Islet of Langerhans (tissue), 1 donor: ENCODE data around the gene MTG1.

Source experiments
- FAIRE-seq: peaks from one replicate; lab custom pipeline; 2011; peaks lifted over from hg19 to GRCh38; lab: Jason Lieb, UNC

MTG1 gene

GRCh38 chr10:133394064-133394663, at the start of gene MTG1:
TSS of gene MTG1 (plus strand) at chr10:133394157. CDS start at chr10:133394221, 64 bp downstream.
- no peak for FAIRE-seq

GRCh38 chr10:133344236-133344635, 49.7 kb upstream of the MTG1 start:
- no peak for FAIRE-seq

GRCh38 chr10:133346413-133346812, 47.5 kb upstream of the MTG1 start:
- FAIRE-seq = no peak

GRCh38 chr10:133347710-133348517, 46.0 kb upstream of the MTG1 start:
- FAIRE-seq = no peak

DNA sequence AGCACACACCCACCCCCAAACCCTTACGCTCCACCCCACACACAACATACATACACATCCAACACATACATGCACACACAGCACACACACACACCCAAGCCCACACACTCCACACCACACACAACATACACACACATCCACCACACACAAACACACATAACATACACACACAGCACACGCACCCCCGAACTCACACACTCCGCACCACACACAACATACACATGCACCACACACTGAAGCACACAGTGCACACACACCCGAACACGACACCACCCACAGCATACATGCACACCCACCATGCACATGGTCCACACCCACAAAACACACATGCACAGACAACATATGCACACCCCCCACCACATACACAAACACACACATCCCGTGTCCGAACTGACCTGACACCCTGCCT, 44.8 kb upstream of the MTG1 start:
- no peak for FAIRE-seq

DNA sequence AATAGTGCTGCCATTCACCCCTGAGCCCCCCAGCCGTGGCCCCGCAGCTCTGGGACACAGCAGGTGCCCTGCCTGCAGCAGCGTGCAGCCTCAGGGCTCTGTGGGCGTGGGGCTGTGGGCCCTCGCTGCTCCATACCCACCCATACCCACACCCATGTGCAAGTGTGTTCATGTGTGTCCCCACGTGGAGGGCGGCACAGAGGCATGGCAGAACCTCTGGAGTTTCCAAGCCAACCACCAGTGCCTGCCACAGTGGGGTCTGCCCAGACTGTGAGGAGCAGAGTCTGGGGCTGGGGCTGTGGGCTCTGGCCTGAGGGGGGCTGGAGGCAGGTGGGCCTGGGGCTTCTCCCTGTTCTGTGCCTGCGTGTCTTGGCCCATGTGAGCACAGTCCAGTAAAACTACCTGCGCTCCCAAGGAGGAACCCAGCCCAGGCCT, 44.4 kb upstream of the MTG1 start:
- no peak for FAIRE-seq

GRCh38 chr10:133350283-133350949, 43.5 kb upstream of the MTG1 start:
- FAIRE-seq = no peak

- FAIRE-seq = no peak
Measured at GRCh38 chr10:133350950-133351329, 43.0 kb upstream of the MTG1 start.

DNA sequence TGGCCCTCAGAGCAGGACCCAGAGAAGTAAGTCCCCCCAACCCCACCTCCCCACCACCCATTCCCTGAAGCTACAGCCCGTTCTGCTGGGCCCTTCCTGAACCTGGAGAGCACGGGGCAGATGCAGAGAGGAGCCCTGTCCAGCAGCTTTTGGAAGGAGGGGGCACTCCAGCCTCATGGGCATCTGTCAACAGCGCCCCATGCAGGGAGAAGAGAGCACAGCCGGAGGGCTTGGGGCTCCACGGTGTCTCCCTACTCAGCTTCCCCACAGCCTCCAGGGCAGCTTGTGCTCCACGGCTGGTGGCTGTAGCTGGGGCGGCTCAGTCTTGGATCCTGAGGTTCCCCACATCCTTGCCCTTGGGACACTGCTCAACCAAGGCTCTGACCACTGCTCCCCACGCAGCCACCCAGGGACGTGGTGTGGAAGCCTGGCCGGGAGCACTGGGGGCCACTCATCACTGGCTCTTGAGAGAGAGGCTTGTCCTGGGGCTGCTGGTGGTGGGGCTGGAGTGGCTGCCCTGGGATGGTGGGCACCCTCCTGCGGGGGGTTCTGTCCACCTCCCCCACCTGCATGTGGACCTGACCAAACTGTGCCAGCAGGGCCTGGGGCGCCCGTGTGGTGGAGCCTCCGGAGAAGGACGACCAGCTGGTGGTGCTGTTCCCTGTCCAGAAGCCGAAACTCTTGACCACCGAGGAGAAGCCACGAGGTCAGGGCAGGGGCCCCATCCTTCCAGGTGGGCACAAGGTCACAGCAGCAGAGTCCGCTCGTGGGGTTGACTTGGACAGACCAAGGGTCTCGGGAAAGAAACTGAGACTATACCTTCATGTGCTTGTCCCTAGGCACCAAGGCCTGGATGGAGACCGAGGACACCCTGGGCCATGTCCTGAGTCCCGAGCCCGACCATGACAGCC, 42.3 kb upstream of the MTG1 start:
- no peak for FAIRE-seq

- FAIRE-seq = no peak
Measured at GRCh38 chr10:133353202-133353959, 40.6 kb upstream of the MTG1 start.

GRCh38 chr10:133353988-133354605, 39.9 kb upstream of the MTG1 start:
- no peak for FAIRE-seq

GRCh38 chr10:133354672-133355240, 39.2 kb upstream of the MTG1 start:
- no peak for FAIRE-seq

GRCh38 chr10:133355266-133355665, 38.7 kb upstream of the MTG1 start:
- FAIRE-seq = no peak

DNA sequence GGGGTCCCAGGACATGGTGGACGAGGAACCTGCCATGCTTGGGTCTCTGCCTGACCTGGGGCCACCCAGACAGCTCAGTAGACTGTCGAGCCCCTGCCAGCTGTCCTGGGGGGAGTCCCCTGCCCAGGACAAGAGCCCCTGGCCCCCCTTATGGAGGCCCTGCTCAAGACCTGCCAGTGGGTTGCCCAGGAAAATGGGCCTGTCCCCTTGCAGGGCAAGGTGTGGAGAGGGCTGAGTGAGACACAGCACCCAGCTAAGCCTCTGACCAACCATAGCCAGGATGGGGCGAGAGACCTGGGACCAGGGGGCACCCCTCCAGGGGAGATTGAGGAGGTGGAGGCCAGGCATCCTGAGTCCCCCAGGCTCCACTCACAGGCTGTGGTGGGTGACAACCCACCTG, 38.0 kb upstream of the MTG1 start:
- FAIRE-seq = no peak

GRCh38 chr10:133356549-133357284, 37.2 kb upstream of the MTG1 start:
- FAIRE-seq = no peak

GRCh38 chr10:133357285-133358161, 36.4 kb upstream of the MTG1 start, which contains the start of gene FUOM:
TSS of gene FUOM (minus strand) at chr10:133358019. CDS start at chr10:133358007, 12 bp downstream.
- FAIRE-seq = no peak

- no peak for FAIRE-seq
Measured at GRCh38 chr10:133358162-133358924, 35.6 kb upstream of the MTG1 start.

DNA sequence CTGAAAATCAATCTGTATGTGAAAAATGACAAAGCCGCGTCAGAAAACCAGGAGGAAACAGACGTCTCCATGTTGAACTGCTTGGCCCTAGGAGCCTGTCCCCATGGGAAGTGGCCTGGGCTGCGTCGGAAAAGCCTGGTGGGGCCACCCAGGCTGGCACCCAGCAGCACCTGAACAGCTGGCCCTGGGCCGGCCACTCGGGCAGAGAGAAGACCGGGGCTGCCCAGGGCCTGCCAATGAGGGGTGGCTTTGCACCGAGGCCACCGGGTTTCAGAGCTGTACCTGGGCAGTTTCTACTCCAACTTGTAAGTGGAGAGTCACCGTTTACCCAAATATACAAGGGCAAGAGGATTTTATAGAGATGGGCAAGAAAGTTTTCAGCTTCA, 35.0 kb upstream of the MTG1 start:
- FAIRE-seq = no peak
